Adipose tissue (tissue), 3 donors: ENCODE measurements around the gene PPP1R9B. TPM values are rescaled to one million over a fixed set of nuclear protein-coding genes. Genes with fewer than 3 reads are reported as not detected.

Experiments
- H3K27ac ChIP-seq: one replicate; pipeline ENCODE4 v1.5.1; 2013; ENCODE audit warnings: low read depth, low read length
- WGBS, 3 donors: extraction: QIAGEN DNeasy Blood & Tissue Kit; methylation state at CpG; one replicate each; pipeline ENCODE4 v1.1.7; 2013; 5-methylcytosine and 5-hydroxymethylcytosine counted together
- polyA plus RNA-seq, 3 donors: library from polyadenylated mRNA; stranded (reverse); fragments of 200-250 nt; gene quantifications; one replicate each; pipeline ENCODE4 v1.2.3, GENCODE V29; 2013
- donor health status: healthy with polysubstance abuse.
- donor health status: Bipolar disorder and iron deficiency.
- donor health status: healthy.

The PPP1R9B gene
- polyA plus RNA-seq, 3 donors, result 11.8 to 48.7 (median 21.6) TPM

DNA sequence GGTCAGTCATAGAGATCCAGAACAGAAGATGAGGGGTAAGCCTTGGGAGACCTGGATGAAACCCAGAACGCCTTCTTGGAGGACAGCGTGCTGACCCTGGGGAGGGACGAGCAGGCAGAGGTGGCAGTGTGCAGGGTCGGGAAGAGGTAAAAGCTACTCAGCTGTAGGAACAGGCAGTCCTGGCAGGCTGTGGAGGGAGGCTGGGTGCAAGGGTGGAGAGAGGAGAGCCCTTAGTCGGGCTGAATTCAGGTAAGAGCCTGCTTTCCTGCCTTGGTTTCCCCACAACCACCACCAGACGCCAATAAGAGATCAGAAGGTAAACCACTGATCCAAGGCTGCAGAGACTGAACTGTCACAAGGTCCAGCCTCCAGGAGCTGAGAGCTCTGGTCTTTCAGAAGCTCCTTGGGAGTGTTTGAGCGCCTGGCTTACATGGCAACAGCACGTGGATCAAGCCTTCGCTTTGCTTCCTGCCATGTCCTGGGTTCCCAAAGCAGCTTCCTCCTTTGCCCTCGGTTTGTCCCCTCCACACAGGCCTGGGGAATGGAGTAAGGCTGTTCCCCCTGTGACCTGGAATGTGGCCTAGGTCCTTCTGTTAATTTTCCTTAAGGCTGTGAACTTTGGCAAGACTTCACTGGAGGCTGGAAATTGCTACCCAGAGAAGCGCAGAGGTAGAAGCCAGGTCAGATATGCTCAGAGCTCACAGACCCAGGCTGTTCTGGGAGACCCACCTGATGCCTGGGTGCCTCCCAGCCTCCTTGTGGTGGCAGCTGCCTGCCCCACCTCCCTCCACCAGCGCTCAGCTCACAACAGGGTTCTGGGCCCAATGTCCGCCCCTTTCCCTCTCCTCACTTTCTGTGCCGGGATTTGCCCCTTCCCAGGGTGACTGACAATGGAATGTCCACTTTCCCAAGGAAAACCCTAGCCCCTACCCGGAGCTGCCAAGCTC, 59.2 kb downstream of the PPP1R9B start:
- 65 to 77% (median 67%) methylated on average over 15 of the region's 15 CpGs for WGBS, 3 donors
- no peak overlapping the region for H3K27ac ChIP-seq

DNA sequence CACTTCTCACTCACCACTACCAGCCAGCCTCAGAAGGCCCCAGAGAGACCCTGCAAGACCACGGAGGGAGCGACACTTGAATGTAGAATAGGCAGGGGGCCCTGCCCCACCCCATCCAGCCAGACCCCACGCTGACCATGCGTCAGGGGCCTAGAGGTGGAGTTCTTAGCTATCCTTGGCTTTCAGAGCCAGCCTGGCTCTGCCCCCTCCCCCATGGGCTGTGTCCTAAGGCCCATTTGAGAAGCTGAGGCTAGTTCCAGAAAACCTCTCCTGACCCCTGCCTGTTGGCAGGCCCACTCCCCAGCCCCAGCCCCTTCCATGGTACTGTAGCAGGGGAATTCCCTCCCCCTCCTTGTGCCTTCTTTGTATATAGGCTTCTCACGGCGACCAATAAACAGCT, 60.4 kb downstream of the PPP1R9B start:
- 76 to 88% (median 85%) methylated on average over 6 of the region's 6 CpGs for WGBS, 3 donors
- no peak overlapping the region for H3K27ac ChIP-seq

DNA sequence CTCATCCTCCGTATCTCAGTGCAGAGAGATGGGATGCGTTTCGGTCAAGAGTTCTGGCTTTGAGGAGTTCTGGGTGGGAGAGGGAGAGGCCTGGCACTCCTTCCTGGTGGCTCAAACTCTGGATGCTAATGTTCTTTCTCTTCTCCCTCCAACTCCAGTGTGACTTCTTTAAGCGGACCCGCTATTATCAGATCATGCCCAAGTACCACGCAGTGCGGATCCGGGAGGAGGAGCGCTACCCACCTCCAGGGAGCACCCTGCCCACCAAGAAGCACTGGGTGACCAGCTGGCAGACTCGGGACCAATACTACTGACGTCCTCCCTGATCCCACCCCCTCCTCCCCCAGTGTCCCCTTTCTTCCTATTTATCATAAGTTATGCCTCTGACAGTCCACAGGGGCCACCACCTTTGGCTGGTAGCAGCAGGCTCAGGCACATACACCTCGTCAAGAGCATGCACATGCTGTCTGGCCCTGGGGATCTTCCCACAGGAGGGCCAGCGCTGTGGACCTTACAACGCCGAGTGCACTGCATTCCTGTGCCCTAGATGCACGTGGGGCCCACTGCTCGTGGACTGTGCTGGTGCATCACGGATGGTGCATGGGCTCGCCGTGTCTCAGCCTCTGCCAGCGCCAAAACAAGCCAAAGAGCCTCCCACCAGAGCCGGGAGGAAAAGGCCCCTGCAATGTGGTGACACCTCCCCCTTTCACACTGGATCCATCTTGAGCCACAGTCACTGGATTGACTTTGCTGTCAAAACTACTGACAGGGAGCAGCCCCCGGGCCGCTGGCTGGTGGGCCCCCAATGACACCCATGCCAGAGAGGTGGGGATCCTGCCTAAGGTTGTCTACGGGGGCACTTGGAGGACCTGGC, 61.3 kb downstream of the PPP1R9B start:
- 84 to 86% (median 86%) methylated on average over 25 of the region's 25 CpGs for WGBS, 3 donors
- no peak overlapping the region for H3K27ac ChIP-seq

DNA sequence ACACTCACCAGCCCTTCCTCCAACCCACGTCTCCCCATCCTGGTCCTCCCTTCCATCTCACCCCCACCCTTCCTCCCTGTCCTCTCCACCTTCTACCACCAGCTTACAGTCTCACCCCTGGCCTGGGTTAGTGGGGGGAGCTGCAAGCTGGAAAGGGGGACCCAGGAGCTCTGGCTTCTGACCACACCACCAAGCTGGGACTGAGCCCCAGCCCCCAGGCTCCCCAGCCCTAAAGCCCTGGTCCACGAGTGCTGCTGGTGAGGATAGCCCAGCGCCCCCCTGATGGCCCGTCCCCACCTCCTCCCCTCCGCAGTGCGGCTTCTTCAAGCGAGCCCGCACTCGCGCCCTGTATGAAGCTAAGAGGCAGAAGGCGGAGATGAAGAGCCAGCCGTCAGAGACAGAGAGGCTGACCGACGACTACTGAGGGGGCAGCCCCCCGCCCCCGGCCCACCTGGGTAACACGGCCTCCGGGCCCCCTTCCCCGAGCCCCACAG, 62.5 kb downstream of the PPP1R9B start:
- no peak overlapping the region for H3K27ac ChIP-seq
- WGBS, 3 donors, result 79 to 86% (median 84%) methylated on average over 19 of the region's 19 CpGs

DNA sequence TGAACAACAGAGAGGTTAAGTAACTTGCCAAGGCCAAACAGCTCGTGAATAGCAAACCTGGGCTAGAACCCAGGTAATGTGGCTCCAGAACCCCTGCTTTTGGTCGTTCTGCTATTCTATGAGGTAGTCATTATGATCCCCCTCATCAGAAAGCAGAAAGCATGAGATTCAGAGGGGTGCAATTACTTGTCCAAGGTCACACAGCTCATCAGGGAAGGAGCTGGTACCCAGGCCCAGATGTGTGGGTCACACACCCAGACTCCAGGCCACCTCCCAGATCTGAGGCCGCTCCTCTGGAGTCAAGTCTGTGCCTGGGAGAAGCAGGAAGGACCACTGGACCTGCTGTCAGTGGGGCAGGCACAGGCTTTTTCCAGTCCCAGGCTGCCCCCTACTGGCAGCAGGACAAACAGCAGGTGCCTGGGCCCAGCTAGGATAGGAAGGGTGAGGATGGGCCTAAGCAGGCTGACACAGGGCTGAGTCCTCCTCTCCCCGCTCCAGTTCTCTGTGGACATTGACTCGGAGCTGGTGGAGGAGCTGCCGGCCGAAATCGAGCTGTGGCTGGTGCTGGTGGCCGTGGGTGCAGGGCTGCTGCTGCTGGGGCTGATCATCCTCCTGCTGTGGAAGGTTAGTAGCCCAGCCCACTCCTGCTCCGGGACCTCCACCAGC, 63.1 kb downstream of the PPP1R9B start:
- no peak overlapping the region for H3K27ac ChIP-seq
- WGBS, 3 donors, result 37 to 57% (median 50%) methylated on average over 7 to 10 of the region's 10 CpGs

Other genes with a start within 250 kb of the PPP1R9B start
- gene DLX4, start 181.5 kb downstream of the PPP1R9B start, polyA plus RNA-seq, result under 1 TPM; 0.22 to 0.61 (median 0.26) TPM
- under 1 TPM; 0.10 to 0.79 (median 0.17) TPM for gene DLX3, start 155.5 kb downstream of the PPP1R9B start, polyA plus RNA-seq
- gene ITGA3, start 94.6 kb downstream of the PPP1R9B start, polyA plus RNA-seq, result 10 to 100 TPM; 13.2 to 19.1 (median 13.4) TPM
- gene PDK2, start 55.3 kb downstream of the PPP1R9B start, polyA plus RNA-seq, result 10 to 100 TPM; 24.3 to 46.5 (median 29.3) TPM
- 1 to 10 TPM in 2 of 3 donors, under 1 TPM in 1; 0.46 to 1.4 (median 1.3) TPM for gene SAMD14, start 20.5 kb downstream of the PPP1R9B start, polyA plus RNA-seq
- 1 to 10 TPM in 2 of 3 donors, under 1 TPM in 1; 0.83 to 4.0 (median 3.1) TPM for gene SGCA, start 15.3 kb upstream of the PPP1R9B start, polyA plus RNA-seq
- gene COL1A1, start 51.0 kb upstream of the PPP1R9B start, polyA plus RNA-seq, result 100 to 1,000 TPM in 2 of 3 donors, 10 to 100 TPM in 1; 29.6 to 209 (median 106) TPM
- gene TMEM92, start 123.8 kb upstream of the PPP1R9B start, polyA plus RNA-seq, result 1 to 10 TPM in 1 of 3 donors, under 1 TPM in 1, not detected in 1; 0.59 to 1.4 TPM
- 10 to 100 TPM in 1 of 3 donors, 1 to 10 TPM in 2; 7.9 to 11.6 (median 9.0) TPM for gene XYLT2, start 195.4 kb upstream of the PPP1R9B start, polyA plus RNA-seq
- 100 to 1,000 TPM in 1 of 3 donors, 10 to 100 TPM in 2; 68.8 to 105 (median 99.8) TPM for gene MRPL27, start 222.5 kb upstream of the PPP1R9B start, polyA plus RNA-seq
- under 1 TPM; 0.16 to 0.25 (median 0.22) TPM for gene EME1, start 222.6 kb upstream of the PPP1R9B start, polyA plus RNA-seq
- gene LRRC59, start 246.8 kb upstream of the PPP1R9B start, polyA plus RNA-seq, result 10 to 100 TPM; 57.1 to 74.7 (median 63.1) TPM